ENCODE data around the gene LTBP3. TPM values are rescaled to one million over a fixed set of nuclear protein-coding genes. Genes with fewer than 3 reads are reported as not detected.

LTBP3 gene
- total and polyA plus RNA-seq, 2 donors from 2014 or later: 61.6 to 165 TPM

DNA sequence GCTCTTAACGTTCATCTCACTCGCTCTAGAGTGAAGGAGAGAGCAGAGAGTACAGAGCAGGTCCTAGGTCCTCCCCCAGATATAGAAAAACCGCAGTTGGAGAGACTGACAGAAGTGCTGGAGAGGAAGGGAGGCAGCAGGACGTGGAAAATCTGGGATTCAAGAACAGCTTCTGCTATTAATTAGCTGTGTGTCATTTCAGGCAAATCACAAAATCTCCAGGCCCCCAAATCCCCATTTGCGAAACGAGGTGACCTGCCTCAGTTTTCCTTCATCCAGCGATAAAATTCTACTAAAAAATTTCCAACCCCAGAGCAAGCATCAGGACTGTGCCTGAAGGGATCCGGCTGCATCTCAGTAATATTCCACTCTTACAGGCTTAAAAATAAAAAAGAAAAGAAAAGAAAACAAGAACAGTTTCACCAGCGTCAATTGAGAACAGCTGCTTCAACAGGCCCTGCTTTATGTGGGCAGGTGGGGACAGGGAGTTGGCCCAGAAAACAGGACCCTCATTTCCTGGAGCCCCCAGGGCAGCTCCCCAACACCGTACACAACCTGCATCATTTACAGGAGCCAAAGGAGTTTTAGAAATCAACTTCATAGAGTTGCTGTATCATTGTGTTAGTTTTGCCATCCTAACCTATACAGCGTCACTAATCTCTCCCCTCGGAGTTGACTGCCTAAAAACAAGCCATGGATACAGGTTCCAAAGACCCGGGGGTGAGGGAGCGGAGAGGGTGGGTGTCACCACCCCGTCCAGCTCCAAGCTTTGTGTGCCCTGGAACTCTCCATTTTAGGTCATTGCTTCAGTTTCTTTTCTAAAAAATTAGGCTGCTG lies 61.6 kb downstream of the LTBP3 start:
- Histone ChIP-seq H3K9me3 (ENCODE audit: control insufficient read depth in 2 of 3, insufficient read depth in 1 of 3, low read length in 3 of 3) (no peaks in the 10 kb centered on the region), H3K27ac (ENCODE audit: low read depth in 2 of 2, low read length in 2 of 2) (peak overlapping the region; percentile 99), H3K4me1 (ENCODE audit: control insufficient read depth in 2 of 3, insufficient read depth in 2 of 3, low read depth in 1 of 3, low read length in 3 of 3) (peaks cover 2 to 43% (median 36%) of the 10 kb centered on the region in 3 donors), H3K36me3 (ENCODE audit: control insufficient read depth in 2 of 3, insufficient read depth in 3 of 3, low read length in 3 of 3) (peaks cover 0 to 16% (median 2%) of the 10 kb centered on the region in 3 donors), H3K4me3 (ENCODE audit: low read length in 3 of 3) (peak overlapping the region; percentile 40 to 53 (median 51)), H3K9ac (ENCODE audit: low read length in 3 of 3) (peak overlapping the region; percentile 37 to 92 (median 50)), H3K27me3 (ENCODE audit: control insufficient read depth, insufficient read depth, low read length) (no peaks in the 10 kb centered on the region)
- intact Hi-C loops (cut with DNase I): no loop called here
- TF ChIP-seq CTCF (IDR thresholded peaks at IDR 0.05; ENCODE audit: borderline replicate concordance, extremely low read depth, insufficient read depth): no peak
- DNase-seq (peak in 3 of 5 donors; percentile 67 to 74 (median 69)), FAIRE-seq (no peak)

- TF ChIP-seq CTCF (IDR thresholded peaks at IDR 0.05; ENCODE audit: borderline replicate concordance, extremely low read depth, insufficient read depth): no peak
- DNase-seq (peak in 3 of 5 donors; percentile 64 to 87 (median 65)), FAIRE-seq (no peak)
- Histone ChIP-seq H3K4me1 (ENCODE audit: control insufficient read depth in 2 of 3, insufficient read depth in 2 of 3, low read depth in 1 of 3, low read length in 3 of 3) (peaks cover 12 to 68% (median 64%) of the 10 kb centered on the region in 3 donors), H3K27ac (ENCODE audit: low read depth in 2 of 2, low read length in 2 of 2) (peak overlapping the region; percentile 98 to 99), H3K9ac (ENCODE audit: low read length in 3 of 3) (peak overlapping the region in 2 of 3 donors; percentile 56 to 68), H3K9me3 (ENCODE audit: control insufficient read depth in 2 of 3, insufficient read depth in 1 of 3, low read length in 3 of 3) (no peaks in the 10 kb centered on the region), H3K27me3 (ENCODE audit: control insufficient read depth, insufficient read depth, low read length) (no peaks in the 10 kb centered on the region), H3K36me3 (ENCODE audit: control insufficient read depth in 2 of 3, insufficient read depth in 3 of 3, low read length in 3 of 3) (no peaks in the 10 kb centered on the region), H3K4me3 (ENCODE audit: low read length in 3 of 3) (peak overlapping the region in 1 of 3 donors; percentile 18)
- intact Hi-C loops (cut with DNase I): no loop called here
Observed at GRCh38 chr11:65493367-65494176, 64.6 kb downstream of the LTBP3 start.

DNA sequence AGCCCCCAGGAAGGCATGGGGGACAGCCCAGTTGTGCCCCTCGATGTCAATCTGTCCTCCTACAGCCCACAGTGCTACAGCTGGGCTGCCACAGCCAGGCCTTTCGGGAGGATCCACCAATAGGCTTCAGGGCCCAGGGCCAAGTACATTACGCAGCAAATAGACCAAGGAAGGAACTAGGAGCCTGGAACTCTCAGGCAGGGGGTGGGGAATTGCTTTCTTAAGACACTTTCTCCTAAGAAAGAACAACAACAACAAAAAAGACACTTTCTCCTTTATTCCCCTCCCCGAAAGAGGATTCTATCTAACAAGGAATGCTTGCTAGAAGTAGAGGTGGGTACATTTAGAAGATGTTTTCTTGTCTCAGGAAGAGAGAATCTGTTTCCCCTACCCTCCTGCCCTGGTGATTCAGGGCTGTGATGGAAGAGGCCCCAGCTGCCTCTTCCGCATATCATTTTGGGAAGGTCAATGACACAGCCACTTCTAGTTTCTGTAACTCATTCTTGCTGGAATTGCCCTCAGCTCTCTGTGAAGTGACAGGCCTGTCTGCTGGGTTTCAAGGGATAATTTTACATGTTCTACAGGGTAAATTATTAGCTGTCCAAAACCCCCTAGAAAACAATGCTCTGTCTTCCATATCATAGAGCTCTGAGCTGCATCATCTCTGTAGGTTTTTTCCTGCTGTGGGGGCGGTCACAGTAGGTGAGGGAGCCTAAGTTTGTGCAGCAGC lies 65.4 kb downstream of the LTBP3 start:
- Histone ChIP-seq H3K27ac (ENCODE audit: low read depth in 2 of 2, low read length in 2 of 2) (peak overlapping the region; percentile 98 to 99), H3K9me3 (ENCODE audit: control insufficient read depth in 2 of 3, insufficient read depth in 1 of 3, low read length in 3 of 3) (no peaks in the 10 kb centered on the region), H3K9ac (ENCODE audit: low read length in 3 of 3) (peak overlapping the region; percentile 3 to 68 (median 56)), H3K4me3 (ENCODE audit: low read length in 3 of 3) (peak overlapping the region in 2 of 3 donors; percentile 12 to 18), H3K36me3 (ENCODE audit: control insufficient read depth in 2 of 3, insufficient read depth in 3 of 3, low read length in 3 of 3) (no peaks in the 10 kb centered on the region), H3K27me3 (ENCODE audit: control insufficient read depth, insufficient read depth, low read length) (no peaks in the 10 kb centered on the region), H3K4me1 (ENCODE audit: control insufficient read depth in 2 of 3, insufficient read depth in 2 of 3, low read depth in 1 of 3, low read length in 3 of 3) (peaks cover 20 to 76% (median 72%) of the 10 kb centered on the region in 3 donors)
- DNase-seq: peak in 3 of 5 donors; percentile 74 to 92 (median 88)
- TF ChIP-seq CTCF (IDR thresholded peaks at IDR 0.05; ENCODE audit: borderline replicate concordance, extremely low read depth, insufficient read depth): no peak
- intact Hi-C loops (cut with DNase I): no loop called here
- no peak for FAIRE-seq

All from kidney (tissue), 14 donors.